OCI-LY1 (cell line): Measurements from ENCODE around the gene ATP2C1.

Experiments
- H2AFZ ChIP-seq: fragments of 200-600 bp; sonication (generic), shearing (Covaris generic); 2 replicates; pipeline ENCODE4 v1.6.0; 2014; ENCODE audit warnings: antibody characterized with exemption, mild to moderate bottlenecking, low read length
- H3F3A ChIP-seq: fragments of 200-600 bp; sonication (generic), shearing (Covaris generic); 2 replicates; pipeline ENCODE4 v1.6.0; 2014; ENCODE audit warnings: mild to moderate bottlenecking, antibody characterized with exemption, low read length, moderate library complexity; ENCODE audit not compliant: insufficient read depth
- H3K27ac ChIP-seq: fragments of 200-600 bp; sonication (generic); 2 replicates; pipeline ENCODE4 v1.5.1; 2014; ENCODE audit warnings: low read length, mixed run types, mild to moderate bottlenecking, low read depth; ENCODE audit not compliant: poor library complexity, severe bottlenecking
- H3K27me3 ChIP-seq: fragments of 200-600 bp; sonication (generic); 2 replicates; pipeline ENCODE4 v1.6.0; 2014; ENCODE audit warnings: antibody characterized with exemption, mild to moderate bottlenecking, low read length, moderate library complexity; ENCODE audit not compliant: insufficient read depth
- H3K36me3 ChIP-seq: fragments of 200-600 bp; sonication (generic); 2 replicates; pipeline ENCODE4 v1.6.1; 2014; ENCODE audit warnings: mild to moderate bottlenecking, antibody characterized with exemption, low read length, moderate library complexity, mixed read lengths; ENCODE audit not compliant: insufficient read depth
- H3K4me1 ChIP-seq: fragments of 200-600 bp; sonication (generic); 2 replicates; pipeline ENCODE4 v1.5.1; 2014; ENCODE audit warnings: mild to moderate bottlenecking, low read length, moderate library complexity; ENCODE audit not compliant: insufficient read depth, severe bottlenecking
- H3K4me2 ChIP-seq: fragments of 200-600 bp; sonication (generic), shearing (Covaris generic); 2 replicates; pipeline ENCODE4 v1.6.1; 2014; ENCODE audit warnings: low read length
- H3K4me3 ChIP-seq: fragments of 200-600 bp; sonication (generic); 2 replicates; pipeline ENCODE4 v1.5.1; 2014; ENCODE audit warnings: low read length, low read depth, mild to moderate bottlenecking, mixed read lengths; ENCODE audit not compliant: poor library complexity, severe bottlenecking
- H3K79me2 ChIP-seq: fragments of 200-600 bp; shearing (Covaris generic); 2 replicates; pipeline ENCODE4 v1.6.1; 2016; ENCODE audit warnings: mixed run types, low read length, mixed read lengths; ENCODE audit not compliant: insufficient read depth
- H3K9ac ChIP-seq: fragments of 200-600 bp; sonication (generic), shearing (Covaris generic); 2 replicates; pipeline ENCODE4 v1.6.1; 2014; ENCODE audit warnings: mild to moderate bottlenecking, low read length, mixed read lengths
- H3K9me2 ChIP-seq: fragments of 200-600 bp; sonication (generic), shearing (Covaris generic); 2 replicates; pipeline ENCODE4 v1.6.1; 2014; ENCODE audit warnings: low read depth, mild to moderate bottlenecking, low read length, mixed read lengths
- H3K9me3 ChIP-seq: fragments of 200-600 bp; shearing (Covaris generic); 2 replicates; pipeline ENCODE4 v1.6.1; 2014; ENCODE audit warnings: low read length, mixed read lengths
- H4K20me1 ChIP-seq: fragments of 200-600 bp; sonication (generic), shearing (Covaris generic); 2 replicates; pipeline ENCODE4 v1.6.0; 2016; ENCODE audit warnings: mild to moderate bottlenecking, low read length; ENCODE audit not compliant: insufficient read depth
- CTCF ChIP-seq: fragments of 200-600 bp; sonication (generic), shearing (Covaris generic); IDR thresholded peaks from 2 replicates; pipeline ENCODE4 v1.5.1; 2017; ENCODE audit warnings: mild to moderate bottlenecking, antibody characterized with exemption, low read length, moderate library complexity, mixed read lengths
- EZH2 ChIP-seq: fragments of 200-600 bp; sonication (generic), shearing (Covaris generic); IDR thresholded peaks from 2 replicates; pipeline ENCODE4 v1.8.0; 2017; ENCODE audit warnings: borderline replicate concordance, mixed run types, mild to moderate bottlenecking, antibody characterized with exemption, low read length, moderate library complexity, mixed read lengths

The ATP2C1 gene

GRCh38 chr3:130981469-130981868 is 87.6 kb downstream of the ATP2C1 start:
- H3K9ac ChIP-seq: no peak overlapping the region
- no peak overlapping the region for H2AFZ ChIP-seq
- no peaks in the 10 kb centered on the region for H3F3A ChIP-seq
- H3K27me3 ChIP-seq: no peaks in the 10 kb centered on the region
- H3K79me2 ChIP-seq: no peaks in the 10 kb centered on the region
- no peaks in the 10 kb centered on the region for H3K9me3 ChIP-seq
- no peak overlapping the region for H3K27ac ChIP-seq
- TF ChIP-seq EZH2 (no peak), CTCF (no peak)
- H4K20me1 ChIP-seq: no peaks in the 10 kb centered on the region
- H3K36me3 ChIP-seq: peaks cover 50% of the 10 kb centered on the region; the same call in 1 of the 2 replicates
- no peaks in the 10 kb centered on the region for H3K9me2 ChIP-seq
- no peak overlapping the region for H3K4me3 ChIP-seq
- H3K4me2 ChIP-seq: no peak overlapping the region
- no peaks in the 10 kb centered on the region for H3K4me1 ChIP-seq

- H3K36me3 ChIP-seq: peaks cover 30% of the 10 kb centered on the region
- TF ChIP-seq EZH2 (no peak), CTCF (no peak)
- H3K4me2 ChIP-seq: no peak overlapping the region
- H3K27ac ChIP-seq: no peak overlapping the region
- no peaks in the 10 kb centered on the region for H4K20me1 ChIP-seq
- no peaks in the 10 kb centered on the region for H3K9me3 ChIP-seq
- no peak overlapping the region for H2AFZ ChIP-seq
- no peaks in the 10 kb centered on the region for H3K27me3 ChIP-seq
- no peaks in the 10 kb centered on the region for H3K79me2 ChIP-seq
- no peak overlapping the region for H3K4me3 ChIP-seq
- no peak overlapping the region for H3K9ac ChIP-seq
- no peaks in the 10 kb centered on the region for H3K9me2 ChIP-seq
- no peaks in the 10 kb centered on the region for H3F3A ChIP-seq
- H3K4me1 ChIP-seq: no peaks in the 10 kb centered on the region
These were observed 96.4 kb downstream of the ATP2C1 start for GRCh38 chr3:130990282-130990681.

DNA sequence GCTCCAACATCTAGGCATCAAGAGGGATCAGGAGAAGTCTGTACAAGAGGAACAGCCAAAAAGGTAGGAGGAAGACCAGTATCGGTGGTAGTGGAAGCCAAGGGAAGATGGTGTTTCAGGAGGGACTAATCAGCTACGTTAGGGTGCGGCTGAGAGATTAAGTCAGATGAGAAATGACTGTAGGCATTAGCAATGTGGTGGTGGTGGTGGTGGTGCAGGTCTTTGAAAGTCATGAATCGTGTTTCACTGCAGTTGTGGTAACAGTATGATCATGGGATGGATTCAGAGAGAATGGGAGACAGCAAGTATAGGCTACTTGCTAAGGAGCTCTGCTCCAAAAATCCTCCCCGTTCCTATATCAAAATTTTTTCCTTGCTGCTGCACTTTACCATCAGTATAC is 97.2 kb downstream of the ATP2C1 start:
- Histone ChIP-seq H3K79me2 (no peaks in the 10 kb centered on the region), H3F3A (no peaks in the 10 kb centered on the region), H3K27ac (no peak overlapping the region), H4K20me1 (no peaks in the 10 kb centered on the region), H3K9ac (no peak overlapping the region), H3K36me3 (peaks cover 38% of the 10 kb centered on the region), H3K4me3 (no peak overlapping the region), H2AFZ (no peak overlapping the region), H3K27me3 (no peaks in the 10 kb centered on the region), H3K9me2 (no peaks in the 10 kb centered on the region), H3K9me3 (no peaks in the 10 kb centered on the region), H3K4me2 (no peak overlapping the region), H3K4me1 (no peaks in the 10 kb centered on the region)
- no peak for TF ChIP-seq EZH2

GRCh38 chr3:130992344-130992743 is 98.5 kb downstream of the ATP2C1 start:
- Histone ChIP-seq H4K20me1 (no peaks in the 10 kb centered on the region), H3K4me2 (no peak overlapping the region), H3K9me2 (no peaks in the 10 kb centered on the region), H3F3A (no peaks in the 10 kb centered on the region), H3K4me1 (no peaks in the 10 kb centered on the region), H3K4me3 (no peak overlapping the region), H3K36me3 (peaks cover 47% of the 10 kb centered on the region), H3K9ac (no peak overlapping the region), H2AFZ (no peak overlapping the region), H3K9me3 (no peaks in the 10 kb centered on the region), H3K79me2 (no peaks in the 10 kb centered on the region), H3K27ac (no peak overlapping the region), H3K27me3 (no peaks in the 10 kb centered on the region)
- TF ChIP-seq CTCF (no peak), EZH2 (no peak)
